ENCODE measurements around the gene PYGM. TPM values are rescaled to one million over a fixed set of nuclear protein-coding genes. Genes with fewer than 3 reads are reported as not detected.

Gene PYGM
- total and polyA plus RNA-seq, 7 experiments from 2014 or later = 0.26 to 16.2 (median 12.3) TPM

- Histone ChIP-seq H3K4me1 (ENCODE audit: control insufficient read depth in 2 of 2, insufficient read depth in 2 of 2, low read length in 2 of 2) (peaks cover 56 to 84% of the 10 kb centered on the region in 2 donors), H3K36me3 (ENCODE audit: control insufficient read depth in 2 of 3, insufficient read depth in 3 of 3, low read length in 3 of 3) (peaks cover 53 to 84% (median 54%) of the 10 kb centered on the region in 3 experiments), H3K27ac (ENCODE audit: low read depth, low read length) (peak overlapping the region; percentile 69), H3K4me3 (ENCODE audit: low read length) (no peak overlapping the region), H3K27me3 (ENCODE audit: control insufficient read depth in 2 of 2, insufficient read depth in 2 of 2, low read length in 2 of 2) (no peaks in the 10 kb centered on the region), H3K9me3 (ENCODE audit: control insufficient read depth in 2 of 3, low read length in 3 of 3) (no peaks in the 10 kb centered on the region)
- POLR2A ChIA-PET = interaction anchor here (0.9 to 39.7 kb wide), 4 partner anchors 2 to 106 kb away, joined by 3 to 1956 read pairs (median 980); partner anchors contain the start of genes PYGM, RASGRP2 and SF1
- Mint-ChIP-seq H3K4me1 (peaks cover 61 to 97% (median 88%) of the 10 kb centered on the region in 7 donors), H3K27me3 (no peaks in the 10 kb centered on the region), H3K4me3 (peak overlapping the region in 9 of 10 donors; percentile 4 to 96 (median 78)), H3K9me3 (peaks cover 0 to 5% (median 0%) of the 10 kb centered on the region in 11 donors), H3K36me3 (peaks cover 30 to 79% (median 74%) of the 10 kb centered on the region in 5 donors), H3K27ac (peak overlapping the region; percentile 79 to 97 (median 90))
- intact Hi-C loops (cut with micrococcal nuclease) = loop anchor here in 1 of 2 donors (1.0 kb wide), 1 partner anchor 24 kb away; no protein-coding TSS in a partner anchor
- ATAC-seq (no peak), DNase-seq (no peak)
- CTCF ChIA-PET = interaction anchor here (1.9 to 19.1 kb wide), 3 partner anchors 8 to 20 kb away, joined by 21 to 305 read pairs (median 57); partner anchors contain the start of gene RASGRP2
Measured at GRCh38 chr11:64766881-64767280, 7.1 kb upstream of the PYGM start.

- H3K4me3 Mint-ChIP-seq = peak overlapping the region; percentile 32 to 96 (median 84)
- ChIA-PET CTCF (interaction anchor here (7.0 to 19.1 kb wide), 2 partner anchors 9 to 19 kb away, joined by 57 to 305 read pairs; partner anchors contain the start of gene RASGRP2), POLR2A (interaction anchor here (1.5 to 39.7 kb wide), 4 partner anchors 1 to 34 kb away, joined by 4 to 1956 read pairs (median 986); partner anchors contain the start of genes PYGM, RASGRP2 and SF1)
- peaks cover 30 to 71% (median 70%) of the 10 kb centered on the region in 5 donors for H3K36me3 Mint-ChIP-seq
- H3K4me1 Mint-ChIP-seq = peaks cover 63 to 97% (median 91%) of the 10 kb centered on the region in 7 donors
- H3K9me3 Mint-ChIP-seq = peaks cover 0 to 7% (median 0%) of the 10 kb centered on the region in 11 donors
- intact Hi-C loops (cut with micrococcal nuclease) = no loop called here
- Histone ChIP-seq H3K27me3 (ENCODE audit: control insufficient read depth in 2 of 2, insufficient read depth in 2 of 2, low read length in 2 of 2) (no peaks in the 10 kb centered on the region), H3K36me3 (ENCODE audit: control insufficient read depth in 2 of 3, insufficient read depth in 3 of 3, low read length in 3 of 3) (peaks cover 46 to 76% (median 51%) of the 10 kb centered on the region in 3 experiments), H3K9me3 (ENCODE audit: control insufficient read depth in 2 of 3, low read length in 3 of 3) (no peaks in the 10 kb centered on the region), H3K27ac (ENCODE audit: low read depth, low read length) (peak overlapping the region; percentile 60), H3K4me3 (ENCODE audit: low read length) (no peak overlapping the region), H3K4me1 (ENCODE audit: control insufficient read depth in 2 of 2, insufficient read depth in 2 of 2, low read length in 2 of 2) (peaks cover 57 to 84% of the 10 kb centered on the region in 2 donors)
- no peaks in the 10 kb centered on the region for H3K27me3 Mint-ChIP-seq
- DNase-seq = peak in 1 of 9 donors; percentile 17
- peak overlapping the region; percentile 80 to 94 (median 92) for H3K27ac Mint-ChIP-seq
- ATAC-seq = no peak
Measured at GRCh38 chr11:64765851-64766665, 6.3 kb upstream of the PYGM start.

- Mint-ChIP-seq H3K27me3 (no peaks in the 10 kb centered on the region), H3K4me3 (peak overlapping the region; percentile 81 to 96 (median 84)), H3K9me3 (peaks cover 0 to 9% (median 0%) of the 10 kb centered on the region in 11 donors), H3K4me1 (peaks cover 68 to 97% (median 92%) of the 10 kb centered on the region in 7 donors), H3K27ac (peak overlapping the region; percentile 87 to 97 (median 92)), H3K36me3 (peaks cover 30 to 67% (median 63%) of the 10 kb centered on the region in 5 donors)
- peak in 1 of 9 donors; percentile 28 for DNase-seq
- CTCF ChIA-PET = interaction anchor here (7.0 to 19.1 kb wide), 2 partner anchors 9 to 18 kb away, joined by 57 to 305 read pairs; partner anchors contain the start of gene RASGRP2
- peaks cover 39 to 69% (median 44%) of the 10 kb centered on the region in 3 experiments for H3K36me3 ChIP-seq (ENCODE audit: control insufficient read depth in 2 of 3, insufficient read depth in 3 of 3, low read length in 3 of 3)
- intact Hi-C loops (cut with micrococcal nuclease) = no loop called here
- H3K9me3 ChIP-seq (ENCODE audit: control insufficient read depth in 2 of 3, low read length in 3 of 3) = no peaks in the 10 kb centered on the region
- POLR2A ChIA-PET = interaction anchor here (0.6 to 39.7 kb wide), 8 partner anchors 0 to 794 kb away, joined by 3 to 1956 read pairs (median 14); partner anchors contain the start of genes MAP4K2, PYGM, RASGRP2 and SF1
- peaks cover 63 to 86% of the 10 kb centered on the region in 2 donors for H3K4me1 ChIP-seq (ENCODE audit: control insufficient read depth in 2 of 2, insufficient read depth in 2 of 2, low read length in 2 of 2)
- no peaks in the 10 kb centered on the region for H3K27me3 ChIP-seq (ENCODE audit: control insufficient read depth in 2 of 2, insufficient read depth in 2 of 2, low read length in 2 of 2)
- ATAC-seq = no peak
- no peak overlapping the region for H3K4me3 ChIP-seq (ENCODE audit: low read length)
- peak overlapping the region; percentile 60 for H3K27ac ChIP-seq (ENCODE audit: low read depth, low read length)
Measured at GRCh38 chr11:64765291-64765850, 5.6 kb upstream of the PYGM start.

- Mint-ChIP-seq H3K9me3 (peaks cover 0 to 9% (median 0%) of the 10 kb centered on the region in 11 donors), H3K36me3 (peaks cover 30 to 63% (median 57%) of the 10 kb centered on the region in 5 donors), H3K4me1 (peaks cover 73 to 98% (median 95%) of the 10 kb centered on the region in 7 donors), H3K4me3 (peak overlapping the region; percentile 81 to 96 (median 84)), H3K27ac (peak overlapping the region; percentile 87 to 97 (median 92)), H3K27me3 (no peaks in the 10 kb centered on the region)
- Histone ChIP-seq H3K4me3 (ENCODE audit: low read length) (peak overlapping the region; percentile 41), H3K36me3 (ENCODE audit: control insufficient read depth in 2 of 3, insufficient read depth in 3 of 3, low read length in 3 of 3) (peaks cover 33 to 63% (median 38%) of the 10 kb centered on the region in 3 experiments), H3K9me3 (ENCODE audit: control insufficient read depth in 2 of 3, low read length in 3 of 3) (no peaks in the 10 kb centered on the region), H3K27ac (ENCODE audit: low read depth, low read length) (peak overlapping the region; percentile 60), H3K27me3 (ENCODE audit: control insufficient read depth in 2 of 2, insufficient read depth in 2 of 2, low read length in 2 of 2) (no peaks in the 10 kb centered on the region), H3K4me1 (ENCODE audit: control insufficient read depth in 2 of 2, insufficient read depth in 2 of 2, low read length in 2 of 2) (peaks cover 65 to 89% of the 10 kb centered on the region in 2 donors)
- ChIA-PET POLR2A (interaction anchor here (0.6 to 39.7 kb wide), 12 partner anchors 0 to 794 kb away, joined by 3 to 1956 read pairs (median 4); partner anchors contain the start of genes FAU, MAP4K2, MRPL49 and PYGM), CTCF (interaction anchor here (0.8 to 19.1 kb wide), 7 partner anchors 10 to 120 kb away, joined by 3 to 305 read pairs (median 4); partner anchors contain the start of genes RASGRP2 and SF1)
- no peak for ATAC-seq
- no peak for DNase-seq
- intact Hi-C loops (cut with micrococcal nuclease) = loop anchor here in 1 of 2 donors (1.0 kb wide), 2 partner anchors 14 to 21 kb away; partner anchors contain the start of gene SF1
Measured at GRCh38 chr11:64764753-64765152, 5.0 kb upstream of the PYGM start.

GRCh38 chr11:64764040-64764611 is 4.4 kb upstream of the PYGM start:
- Mint-ChIP-seq H3K27ac (peak overlapping the region; percentile 87 to 97 (median 92)), H3K4me1 (peaks cover 71 to 98% (median 92%) of the 10 kb centered on the region in 7 donors), H3K27me3 (no peaks in the 10 kb centered on the region), H3K4me3 (peak overlapping the region; percentile 81 to 96 (median 84)), H3K36me3 (peaks cover 25 to 57% (median 51%) of the 10 kb centered on the region in 5 donors), H3K9me3 (peaks cover 0 to 9% (median 0%) of the 10 kb centered on the region in 11 donors)
- ChIA-PET CTCF (interaction anchor here (0.7 to 19.1 kb wide), 10 partner anchors 11 to 121 kb away, joined by 3 to 305 read pairs (median 4); partner anchors contain the start of genes RASGRP2 and SF1), POLR2A (interaction anchor here (0.7 to 39.7 kb wide), 14 partner anchors 1 to 371 kb away, joined by 3 to 1956 read pairs (median 3); partner anchors contain the start of genes FAU, MAP4K2, MEN1 and MRPL49)
- Histone ChIP-seq H3K27me3 (ENCODE audit: control insufficient read depth in 2 of 2, insufficient read depth in 2 of 2, low read length in 2 of 2) (no peaks in the 10 kb centered on the region), H3K27ac (ENCODE audit: low read depth, low read length) (peak overlapping the region; percentile 60), H3K4me1 (ENCODE audit: control insufficient read depth in 2 of 2, insufficient read depth in 2 of 2, low read length in 2 of 2) (peaks cover 69 to 90% of the 10 kb centered on the region in 2 donors), H3K9me3 (ENCODE audit: control insufficient read depth in 2 of 3, low read length in 3 of 3) (no peaks in the 10 kb centered on the region), H3K36me3 (ENCODE audit: control insufficient read depth in 2 of 3, insufficient read depth in 3 of 3, low read length in 3 of 3) (peaks cover 26 to 57% (median 31%) of the 10 kb centered on the region in 3 experiments), H3K4me3 (ENCODE audit: low read length) (peak overlapping the region; percentile 41)
- peak; percentile 50 for ATAC-seq
- DNase-seq = peak in 7 of 9 donors; percentile 71 to 85 (median 80)
- intact Hi-C loops (cut with micrococcal nuclease) = loop anchor here in 1 of 2 donors (1.0 kb wide), 2 partner anchors 14 to 21 kb away; partner anchors contain the start of gene SF1
